HepG2 (cell line): Measurements from ENCODE around the gene SPNS2. TPM values are rescaled to one million over a fixed set of nuclear protein-coding genes. Genes with fewer than 3 reads are reported as not detected.

Experiments used
- BRCA1 ChIP-seq: sonication (generic); formaldehyde crosslinking; IDR thresholded peaks from 2 replicates; pipeline ENCODE4 v1.4.0; 2020; ENCODE audit warnings: missing genetic modification reagents
- CBFB ChIP-seq: sonication (generic); formaldehyde crosslinking; IDR thresholded peaks from 2 replicates; pipeline ENCODE4 v1.4.0; 2020; ENCODE audit warnings: missing genetic modification reagents
- ETV5 ChIP-seq: IDR thresholded peaks from 2 replicates; pipeline ENCODE4 v1.6.1; 2018; ENCODE audit warnings: missing biosample characterization, missing genetic modification reagents, inconsistent platforms, borderline replicate concordance
- PTBP1 ChIP-seq: fragments of 200-400 bp; formaldehyde crosslinking; IDR thresholded peaks from 2 replicates; pipeline ENCODE4 v1.6.1; 2018; ENCODE audit warnings: low read length, low read depth; ENCODE audit not compliant: poor library complexity, severe bottlenecking
- SRSF4 ChIP-seq: fragments of 200-400 bp; formaldehyde crosslinking; IDR thresholded peaks from one replicate; pipeline ENCODE4 v1.6.1; 2018; ENCODE audit warnings: mild to moderate bottlenecking, low read depth, low read length, moderate library complexity; ENCODE audit not compliant: poor library complexity, severe bottlenecking
- TRIM24 ChIP-seq: sonication (generic); formaldehyde crosslinking; IDR thresholded peaks from 2 replicates; pipeline ENCODE4 v1.8.0; 2022; ENCODE audit warnings: mild to moderate bottlenecking, missing genetic modification reagents
- ZBTB20 ChIP-seq: sonication (generic); formaldehyde crosslinking; IDR thresholded peaks from 2 replicates; pipeline ENCODE4 v1.8.1; 2023; ENCODE audit warnings: missing genetic modification reagents, low read depth, mild to moderate bottlenecking, borderline replicate concordance
- ZFX ChIP-seq: sonication (generic); formaldehyde crosslinking; IDR thresholded peaks from 2 replicates; pipeline ENCODE4 v1.4.0; 2020; ENCODE audit warnings: mild to moderate bottlenecking, low read depth, missing genetic modification reagents, moderate library complexity
- ZMAT3 ChIP-seq: sonication (generic); formaldehyde crosslinking; conservative IDR thresholded peaks from 2 replicates; pipeline ENCODE4 v1.7.0; 2021; ENCODE audit warnings: missing genetic modification reagents
- ZNF713 ChIP-seq: sonication (generic); formaldehyde crosslinking; IDR thresholded peaks from 2 replicates; pipeline ENCODE4 v1.4.0; 2020; ENCODE audit warnings: mild to moderate bottlenecking, missing genetic modification reagents
- polyA plus RNA-seq, 8 experiments: library from polyadenylated mRNA; depleted of rRNA in 3 of 8; stranded (reverse) in 7 of 8; unstranded in 1 of 8; fragments of >200 nt; fragmentation: Illumina TruSeq in 4 of 8; extraction: Trizol in 4 of 8; gene quantifications; 2 replicates each; pipeline versions ENCODE4 v1.2.1 to v1.2.3, GENCODE V29; 2011 to 2016; ENCODE audit warnings: low read depth in 4 of 8, missing spikeins in 1 of 8, mixed read lengths in 1 of 8; ENCODE audit not compliant: insufficient read depth in 1 of 8
- total RNA-seq, 5 experiments: library from RNA; depleted of rRNA; stranded (reverse); fragments of >200 nt; fragmentation: Illumina TruSeq; extraction: Trizol; gene quantifications; 2 replicates each; pipeline ENCODE4 v1.2.3, GENCODE V29; 2016; ENCODE audit warnings: low read depth in 1 of 5
- TF ChIP-seq, protein P1 (sequence below): sonication (generic); formaldehyde crosslinking; IDR thresholded peaks from 2 replicates; pipeline ENCODE4 v1.9.0; 2021; ENCODE audit warnings: mild to moderate bottlenecking, missing genetic modification reagents

Gene SPNS2
- total and polyA plus RNA-seq, 2 of the 13 experiments (the other 11 are each of a cell fraction or from before 2014, with no cell fraction given), result 0.01 TPM; not detected in 1

DNA sequence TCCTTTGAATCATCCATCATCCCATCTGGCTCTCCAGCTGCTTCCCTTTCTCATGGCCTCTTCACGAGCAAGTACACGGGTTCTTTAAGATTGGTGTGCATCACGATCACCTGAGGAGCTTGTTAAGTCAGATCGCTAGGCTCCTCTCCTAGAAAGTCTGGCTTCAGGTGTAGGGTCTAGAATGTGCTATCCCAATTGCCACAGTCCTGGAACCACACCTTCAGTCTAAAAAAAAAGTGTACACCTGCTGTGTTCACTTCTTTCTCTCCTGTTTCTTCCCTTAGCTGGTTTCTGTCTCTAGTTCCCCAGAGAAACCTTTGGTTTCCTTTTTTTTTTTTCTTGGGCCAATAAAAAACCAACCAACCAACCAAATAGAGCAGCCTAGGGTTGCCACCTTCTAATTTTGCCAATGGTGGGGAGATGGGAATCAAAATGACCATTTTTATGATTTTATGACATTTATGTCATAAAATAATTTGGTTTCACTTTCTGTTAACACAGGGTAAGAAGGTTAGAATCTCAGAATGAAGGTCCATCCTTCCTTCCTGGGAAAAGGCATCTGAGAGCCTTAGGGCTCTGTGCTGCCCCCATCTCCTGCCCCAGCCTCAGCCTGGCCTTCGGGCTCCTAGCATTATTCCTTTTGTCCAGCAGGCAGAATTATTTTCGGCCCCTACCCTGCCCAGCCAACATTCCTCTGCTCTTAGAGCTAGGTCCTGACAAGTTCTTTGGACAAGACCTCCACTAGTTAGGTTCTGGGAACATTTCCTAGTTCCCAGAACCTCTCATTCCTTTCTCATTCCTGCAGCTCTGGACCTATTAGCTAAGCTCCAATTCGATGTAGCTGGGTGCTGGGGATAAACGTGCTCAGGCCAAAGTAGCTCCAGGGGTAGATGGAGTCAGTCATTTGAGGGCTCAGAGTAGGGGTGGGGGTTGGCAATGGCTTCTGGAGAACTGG is 63.6 kb downstream of the SPNS2 start (continued):
- no peak for TF ChIP-seq ZFX (CRISPR knock-in tag)
- TF ChIP-seq TRIM24 (CRISPR knock-in tag), result no peak
- TF ChIP-seq BRCA1 (CRISPR knock-in tag), result no peak
- no peak for TF ChIP-seq SRSF4
- TF ChIP-seq CBFB (CRISPR knock-in tag), result no peak
- TF ChIP-seq ETV5 (CRISPR knock-in tag), result no peak
- TF ChIP-seq ZBTB20 (CRISPR knock-in tag), result no peak
- no peak for TF ChIP-seq ZMAT3 (CRISPR knock-in tag)
- no peak for TF ChIP-seq ZNF713 (CRISPR knock-in tag)
- TF ChIP-seq PTBP1, result no peak
- TF ChIP-seq, protein P1, sequence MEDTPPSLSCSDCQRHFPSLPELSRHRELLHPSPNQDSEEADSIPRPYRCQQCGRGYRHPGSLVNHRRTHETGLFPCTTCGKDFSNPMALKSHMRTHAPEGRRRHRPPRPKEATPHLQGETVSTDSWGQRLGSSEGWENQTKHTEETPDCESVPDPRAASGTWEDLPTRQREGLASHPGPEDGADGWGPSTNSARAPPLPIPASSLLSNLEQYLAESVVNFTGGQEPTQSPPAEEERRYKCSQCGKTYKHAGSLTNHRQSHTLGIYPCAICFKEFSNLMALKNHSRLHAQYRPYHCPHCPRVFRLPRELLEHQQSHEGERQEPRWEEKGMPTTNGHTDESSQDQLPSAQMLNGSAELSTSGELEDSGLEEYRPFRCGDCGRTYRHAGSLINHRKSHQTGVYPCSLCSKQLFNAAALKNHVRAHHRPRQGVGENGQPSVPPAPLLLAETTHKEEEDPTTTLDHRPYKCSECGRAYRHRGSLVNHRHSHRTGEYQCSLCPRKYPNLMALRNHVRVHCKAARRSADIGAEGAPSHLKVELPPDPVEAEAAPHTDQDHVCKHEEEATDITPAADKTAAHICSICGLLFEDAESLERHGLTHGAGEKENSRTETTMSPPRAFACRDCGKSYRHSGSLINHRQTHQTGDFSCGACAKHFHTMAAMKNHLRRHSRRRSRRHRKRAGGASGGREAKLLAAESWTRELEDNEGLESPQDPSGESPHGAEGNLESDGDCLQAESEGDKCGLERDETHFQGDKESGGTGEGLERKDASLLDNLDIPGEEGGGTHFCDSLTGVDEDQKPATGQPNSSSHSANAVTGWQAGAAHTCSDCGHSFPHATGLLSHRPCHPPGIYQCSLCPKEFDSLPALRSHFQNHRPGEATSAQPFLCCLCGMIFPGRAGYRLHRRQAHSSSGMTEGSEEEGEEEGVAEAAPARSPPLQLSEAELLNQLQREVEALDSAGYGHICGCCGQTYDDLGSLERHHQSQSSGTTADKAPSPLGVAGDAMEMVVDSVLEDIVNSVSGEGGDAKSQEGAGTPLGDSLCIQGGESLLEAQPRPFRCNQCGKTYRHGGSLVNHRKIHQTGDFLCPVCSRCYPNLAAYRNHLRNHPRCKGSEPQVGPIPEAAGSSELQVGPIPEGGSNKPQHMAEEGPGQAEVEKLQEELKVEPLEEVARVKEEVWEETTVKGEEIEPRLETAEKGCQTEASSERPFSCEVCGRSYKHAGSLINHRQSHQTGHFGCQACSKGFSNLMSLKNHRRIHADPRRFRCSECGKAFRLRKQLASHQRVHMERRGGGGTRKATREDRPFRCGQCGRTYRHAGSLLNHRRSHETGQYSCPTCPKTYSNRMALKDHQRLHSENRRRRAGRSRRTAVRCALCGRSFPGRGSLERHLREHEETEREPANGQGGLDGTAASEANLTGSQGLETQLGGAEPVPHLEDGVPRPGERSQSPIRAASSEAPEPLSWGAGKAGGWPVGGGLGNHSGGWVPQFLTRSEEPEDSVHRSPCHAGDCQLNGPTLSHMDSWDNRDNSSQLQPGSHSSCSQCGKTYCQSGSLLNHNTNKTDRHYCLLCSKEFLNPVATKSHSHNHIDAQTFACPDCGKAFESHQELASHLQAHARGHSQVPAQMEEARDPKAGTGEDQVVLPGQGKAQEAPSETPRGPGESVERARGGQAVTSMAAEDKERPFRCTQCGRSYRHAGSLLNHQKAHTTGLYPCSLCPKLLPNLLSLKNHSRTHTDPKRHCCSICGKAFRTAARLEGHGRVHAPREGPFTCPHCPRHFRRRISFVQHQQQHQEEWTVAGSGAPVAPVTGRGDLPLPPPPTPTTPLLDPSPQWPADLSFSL, result no peak
